Stimulated activated CD4-positive, alpha-beta T cell treated with anti-CD3 and anti-CD28 coated beads, Interleukin-2, amount 100 ng/mL, for 4 hours (primary cell): Measurements from ENCODE around the gene CREBL2.

ENCODE experiments used
- DNase-seq: peaks from one replicate; pipeline ENCODE4 v3.0.0-alpha.2; 2020; ENCODE audit warnings: low read depth

Gene CREBL2

DNA sequence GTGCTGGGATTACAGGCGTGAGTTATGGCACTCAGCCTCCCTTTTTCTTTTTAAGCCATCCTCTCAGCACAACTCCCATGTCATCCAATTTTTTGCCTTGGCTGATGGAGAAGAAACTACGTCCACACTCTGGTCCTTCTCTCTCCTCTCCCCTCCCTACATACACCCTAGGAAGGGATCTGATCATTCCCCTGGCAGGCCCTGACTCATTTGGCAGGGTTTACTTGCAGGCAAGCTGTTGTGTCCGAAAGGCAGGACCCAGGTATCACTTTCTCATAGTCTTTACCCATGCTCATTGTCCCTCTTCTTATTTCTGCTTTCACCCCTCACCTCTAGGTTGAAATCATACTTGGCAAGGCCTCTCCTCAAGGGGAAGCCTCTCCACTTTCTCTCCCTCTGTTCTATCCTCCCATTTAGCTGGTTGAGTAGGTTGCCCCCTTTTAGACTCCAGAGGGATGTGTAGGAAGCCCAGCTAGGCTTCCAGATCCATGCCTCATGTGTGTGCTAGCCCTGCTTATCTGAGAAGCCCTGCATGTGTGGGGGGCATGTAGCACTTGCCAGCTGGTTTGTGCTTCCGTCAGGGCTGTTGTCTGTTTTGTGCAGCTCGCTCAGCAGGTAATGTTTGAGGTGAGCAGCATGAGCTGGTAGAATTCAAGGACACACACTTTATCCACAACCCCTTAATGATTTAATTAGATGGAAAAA is 69.5 kb downstream of the CREBL2 start:
- DNase-seq, result no peak

DNA sequence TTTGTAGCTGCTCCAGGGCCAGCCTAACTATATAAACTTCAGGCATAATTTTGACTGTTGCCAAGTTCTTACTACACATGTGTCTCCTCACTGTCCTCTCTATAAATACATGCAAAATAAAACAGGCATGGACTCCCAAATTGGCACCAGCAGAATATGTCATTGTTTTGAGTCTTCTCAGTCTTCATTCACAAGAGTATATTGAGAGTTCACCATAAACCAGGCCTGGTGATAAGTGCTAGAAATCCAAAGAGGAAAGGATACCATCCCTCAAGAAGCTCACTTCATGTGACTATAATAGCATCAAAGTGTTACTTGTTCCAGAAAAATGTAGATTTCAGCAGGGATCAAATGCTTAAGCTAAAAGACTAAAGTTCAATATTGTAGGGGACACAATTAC is 70.6 kb downstream of the CREBL2 start:
- DNase-seq, result no peak

DNA sequence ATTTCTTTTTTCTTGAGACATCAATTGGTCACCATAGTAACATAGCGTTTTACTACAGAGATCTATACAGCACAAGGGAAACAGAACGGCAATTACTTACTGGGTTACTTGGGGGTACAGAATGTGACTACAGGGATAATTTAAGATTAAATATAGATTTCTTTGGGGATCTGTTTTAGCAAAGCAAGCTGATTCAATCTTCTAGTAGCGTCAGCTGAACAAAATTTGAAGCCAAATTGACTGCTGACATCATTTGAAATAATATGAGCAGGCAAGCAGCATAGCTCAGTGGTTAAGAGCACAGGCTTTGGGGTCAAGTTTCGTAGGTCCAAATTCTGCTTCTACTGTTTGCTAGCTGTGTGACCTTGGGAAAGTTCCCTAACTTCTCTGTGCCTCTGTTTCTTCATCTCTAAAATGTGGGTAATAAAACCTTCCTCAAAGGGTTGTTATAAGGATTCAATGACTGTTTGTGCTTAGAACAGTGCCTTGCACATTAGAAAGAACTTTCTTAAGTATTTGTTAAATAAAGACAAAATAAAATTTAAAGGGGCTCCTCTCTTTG is 71.5 kb downstream of the CREBL2 start:
- DNase-seq, result no peak

DNA sequence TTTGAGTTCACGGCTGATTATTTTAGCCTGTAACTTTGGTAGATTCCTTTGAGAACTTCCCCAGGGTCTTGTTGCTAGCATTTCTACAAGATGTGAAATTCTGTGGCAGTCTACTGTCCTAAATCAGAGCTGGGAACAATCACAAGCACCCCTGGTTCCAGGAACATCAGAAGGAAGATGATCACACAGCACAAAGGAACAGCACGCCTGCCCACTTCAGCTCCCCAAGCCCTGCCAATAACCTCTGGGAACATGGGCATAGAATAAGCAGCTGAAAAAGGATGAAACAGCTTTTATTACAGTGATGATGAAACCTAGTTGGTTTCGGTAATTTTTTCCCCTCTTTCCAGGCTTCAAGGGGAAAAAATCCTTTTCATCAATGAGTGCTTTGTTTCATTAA is 72.0 kb downstream of the CREBL2 start:
- DNase-seq, result no peak

DNA sequence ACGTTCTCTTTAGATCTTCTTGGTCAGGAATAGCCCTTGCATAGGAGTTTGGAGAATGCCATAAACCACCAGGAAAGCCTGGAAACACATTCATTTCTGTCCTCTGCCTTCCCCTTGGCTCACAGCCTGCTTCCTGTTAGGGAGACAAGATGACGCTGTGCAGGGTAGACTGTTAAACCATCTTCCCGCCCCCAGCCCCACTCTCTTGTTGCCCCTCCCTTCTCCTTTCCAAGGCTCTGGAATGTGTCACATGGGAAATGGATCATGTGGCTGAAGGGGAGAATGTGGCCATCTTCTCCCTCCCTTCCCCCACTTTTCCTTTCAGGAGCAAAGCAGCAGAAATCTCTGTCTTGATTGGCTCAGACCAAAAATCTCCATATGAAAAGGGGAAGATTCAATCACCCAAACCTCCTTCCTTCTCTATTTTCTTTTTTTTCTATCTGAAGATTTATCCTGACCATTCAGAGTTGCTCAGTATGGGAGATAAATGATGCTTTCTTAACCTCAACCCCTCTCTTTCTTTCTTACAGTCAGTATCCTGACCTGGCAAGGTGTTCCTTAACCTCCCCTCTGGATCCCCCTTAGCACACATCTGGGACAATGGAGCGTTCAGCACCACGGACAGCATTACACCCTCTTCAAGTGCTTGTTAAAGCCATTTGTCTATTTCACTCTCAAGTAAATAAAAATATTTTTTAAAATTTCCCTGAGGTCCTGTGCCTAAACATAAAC is 72.9 kb downstream of the CREBL2 start:
- DNase-seq, result no peak

DNA sequence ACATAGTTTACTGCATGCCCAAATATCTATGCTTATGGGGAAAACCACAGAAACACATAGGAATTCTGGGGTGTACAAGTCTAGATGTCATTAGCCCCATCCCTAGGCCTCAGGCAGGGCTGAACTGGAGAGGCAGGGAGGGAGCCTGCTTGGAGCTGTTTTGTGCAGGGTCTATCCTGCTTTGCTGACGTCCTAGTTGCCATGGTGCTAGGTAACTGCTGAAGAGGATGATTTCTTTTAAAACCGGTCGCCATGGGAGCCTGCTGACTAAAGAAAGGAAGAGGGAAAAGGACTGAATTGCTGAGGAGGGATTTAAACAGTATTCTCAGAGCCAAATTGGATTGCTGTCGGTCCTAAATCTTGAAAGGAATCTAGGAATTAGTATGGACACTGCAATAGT is 73.6 kb downstream of the CREBL2 start:
- no peak for DNase-seq

DNA sequence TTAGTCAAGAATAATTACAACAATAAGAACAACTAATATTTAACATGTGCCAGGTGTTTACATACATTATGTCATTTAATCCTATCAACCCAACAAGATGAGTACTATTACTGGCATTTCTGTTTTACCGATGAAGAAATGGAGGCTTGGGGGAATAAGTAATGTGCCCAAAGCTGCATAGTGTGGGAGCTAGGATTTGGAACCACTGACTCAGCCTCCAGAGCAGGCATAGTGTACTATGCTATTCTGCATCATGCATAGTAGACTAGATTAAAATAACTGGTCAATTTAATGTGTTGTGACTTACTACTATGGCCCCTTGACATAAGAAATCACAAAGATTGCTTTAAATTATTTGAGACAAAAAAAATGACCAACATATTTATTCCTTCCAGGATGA is 74.8 kb downstream of the CREBL2 start:
- no peak for DNase-seq

DNA sequence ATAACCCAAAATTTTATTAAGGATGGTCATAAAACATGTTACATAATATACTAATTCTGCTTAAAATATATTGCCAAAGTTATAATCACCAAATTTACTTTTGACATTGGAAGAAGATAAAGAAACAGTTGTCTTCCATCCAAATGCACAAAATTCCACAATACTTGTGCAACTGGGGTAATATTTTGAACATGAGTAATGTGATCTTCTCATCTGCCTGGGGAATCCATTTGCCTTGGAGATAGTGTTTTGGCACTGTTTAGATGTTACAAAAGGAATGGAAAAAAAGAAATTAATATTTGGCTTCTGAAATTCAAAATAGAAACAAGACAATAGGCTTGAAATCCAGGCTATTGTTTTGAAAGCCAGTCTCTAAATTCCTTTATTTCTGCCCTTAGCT is 75.2 kb downstream of the CREBL2 start:
- no peak for DNase-seq

DNA sequence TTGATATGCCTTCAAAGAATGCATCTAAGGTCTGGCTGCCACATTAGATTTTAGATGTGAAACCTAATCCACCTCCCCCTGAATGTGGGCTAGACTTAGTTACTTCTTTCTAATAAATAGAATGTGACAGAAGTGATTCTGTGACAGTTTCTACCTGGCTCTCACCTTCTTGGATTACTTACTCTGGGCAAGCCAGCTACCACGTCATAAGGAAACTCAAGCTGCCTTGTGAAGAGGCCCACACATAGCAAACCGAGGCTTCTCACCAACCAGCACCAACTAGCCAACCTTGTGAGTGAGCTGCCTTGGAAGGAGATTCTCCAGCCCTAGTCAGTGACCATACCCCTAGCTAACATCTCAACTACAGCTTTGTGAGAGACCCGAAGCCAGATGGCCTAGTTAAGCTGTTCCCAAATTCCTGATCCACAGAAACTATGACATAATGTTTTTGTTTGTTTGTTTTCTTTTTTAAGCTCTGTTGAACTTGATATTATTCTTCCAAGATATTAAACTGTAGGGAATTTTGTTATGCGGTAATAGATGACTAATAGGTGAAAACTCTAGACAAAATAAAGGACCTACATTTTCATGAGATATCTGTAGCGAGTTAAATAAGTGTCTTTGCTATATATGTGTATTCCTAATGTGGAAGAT is 78.1 kb downstream of the CREBL2 start:
- no peak for DNase-seq

DNA sequence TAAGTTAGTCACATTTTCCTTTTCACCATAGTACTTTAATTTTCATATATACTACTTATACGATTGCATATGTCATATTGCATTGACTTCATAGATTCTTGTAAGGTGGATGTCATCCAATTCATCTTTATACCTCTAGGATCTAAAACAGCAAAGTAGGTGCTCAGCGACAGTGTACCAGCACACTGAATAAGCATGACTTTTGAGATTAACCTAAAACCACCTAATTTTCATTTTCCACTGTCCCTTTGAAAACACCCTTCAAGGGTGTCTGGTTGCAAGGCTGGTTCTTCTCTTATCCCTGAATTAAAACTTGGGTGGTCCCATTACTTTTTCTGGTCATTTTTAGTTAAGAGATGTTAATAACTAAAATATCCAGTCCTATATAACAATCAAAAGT is 79.9 kb downstream of the CREBL2 start:
- no peak for DNase-seq

DNA sequence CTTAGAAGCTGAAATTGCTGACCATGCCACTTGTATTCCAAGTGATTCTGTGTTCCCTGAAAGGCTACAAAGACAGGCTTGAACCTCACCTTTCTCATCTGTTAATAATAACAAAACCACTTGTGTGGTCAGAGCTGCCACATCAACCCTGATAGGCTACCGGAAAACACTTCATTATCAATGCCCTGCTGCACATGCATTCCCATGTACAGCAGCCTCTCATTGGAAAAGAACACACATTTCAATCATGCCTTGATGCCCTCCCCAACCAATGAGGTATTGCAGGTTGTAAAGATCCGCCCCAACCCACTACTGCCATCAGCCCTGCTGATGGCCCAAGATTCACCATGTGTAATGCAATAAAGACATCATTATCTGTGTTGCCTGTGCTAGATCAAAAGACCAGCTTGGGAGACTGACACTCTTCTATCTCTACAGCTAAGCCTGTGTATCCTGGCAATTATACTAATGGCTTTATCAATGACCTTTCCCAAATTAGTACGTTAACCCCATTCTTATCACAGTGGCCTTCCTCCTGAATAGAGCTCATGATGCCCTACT is 81.5 kb downstream of the CREBL2 start:
- DNase-seq, result no peak
